ENCODE measurements around the gene SLC25A30.
"Not testable (repeated sequence)": the region's sequence is repeated elsewhere in the genome, so short reads cannot be mapped to it uniquely, and the experiment has no call there.

SLC25A30 gene

DNA sequence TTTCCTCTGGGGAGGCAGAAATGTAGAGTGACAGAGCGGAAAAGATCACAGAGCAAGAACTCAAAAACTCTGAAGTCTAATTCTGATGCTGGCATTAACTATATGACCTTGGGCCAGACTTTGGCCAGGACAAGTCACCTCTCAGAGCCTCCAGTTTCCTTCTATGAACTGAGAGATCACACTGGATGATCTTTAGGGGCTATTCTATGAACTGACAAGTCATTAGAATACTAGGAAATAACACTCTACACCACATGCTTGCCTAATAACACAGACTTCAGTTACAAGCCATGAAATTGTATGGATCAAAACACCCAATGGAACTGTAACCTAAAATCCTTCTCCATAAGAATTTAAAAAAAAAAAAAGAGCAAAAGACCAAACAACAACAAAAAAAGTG is 16.9 kb downstream of the SLC25A30 start:
- TF ChIP-seq, protein P1, sequence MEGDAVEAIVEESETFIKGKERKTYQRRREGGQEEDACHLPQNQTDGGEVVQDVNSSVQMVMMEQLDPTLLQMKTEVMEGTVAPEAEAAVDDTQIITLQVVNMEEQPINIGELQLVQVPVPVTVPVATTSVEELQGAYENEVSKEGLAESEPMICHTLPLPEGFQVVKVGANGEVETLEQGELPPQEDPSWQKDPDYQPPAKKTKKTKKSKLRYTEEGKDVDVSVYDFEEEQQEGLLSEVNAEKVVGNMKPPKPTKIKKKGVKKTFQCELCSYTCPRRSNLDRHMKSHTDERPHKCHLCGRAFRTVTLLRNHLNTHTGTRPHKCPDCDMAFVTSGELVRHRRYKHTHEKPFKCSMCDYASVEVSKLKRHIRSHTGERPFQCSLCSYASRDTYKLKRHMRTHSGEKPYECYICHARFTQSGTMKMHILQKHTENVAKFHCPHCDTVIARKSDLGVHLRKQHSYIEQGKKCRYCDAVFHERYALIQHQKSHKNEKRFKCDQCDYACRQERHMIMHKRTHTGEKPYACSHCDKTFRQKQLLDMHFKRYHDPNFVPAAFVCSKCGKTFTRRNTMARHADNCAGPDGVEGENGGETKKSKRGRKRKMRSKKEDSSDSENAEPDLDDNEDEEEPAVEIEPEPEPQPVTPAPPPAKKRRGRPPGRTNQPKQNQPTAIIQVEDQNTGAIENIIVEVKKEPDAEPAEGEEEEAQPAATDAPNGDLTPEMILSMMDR (conservative IDR thresholded peaks at IDR 0.05) = no peak
- H3K27ac ChIP-seq = no peak overlapping the region

DNA sequence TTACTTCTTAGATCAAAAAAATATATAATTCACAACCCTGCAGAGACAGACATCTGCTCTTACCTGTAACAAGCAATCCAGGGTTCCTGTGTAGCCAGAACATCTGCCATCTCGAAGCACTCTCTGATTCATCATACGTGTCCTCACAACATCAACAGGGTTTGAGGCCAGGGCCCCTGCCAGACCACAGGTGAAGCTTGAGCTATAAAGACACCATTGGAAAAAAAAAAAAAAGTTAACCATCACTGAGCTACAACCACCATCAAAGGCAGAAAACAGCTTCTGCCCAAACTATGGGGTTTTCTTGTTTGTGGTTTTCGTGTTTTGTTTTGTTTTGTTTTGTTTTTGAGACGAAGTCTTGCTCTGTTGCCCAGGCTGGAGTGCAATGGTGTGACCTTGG is 19.3 kb downstream of the SLC25A30 start:
- no peak overlapping the region for H3K27ac ChIP-seq
- TF ChIP-seq, protein P1 (conservative IDR thresholded peaks at IDR 0.05) = no peak

DNA sequence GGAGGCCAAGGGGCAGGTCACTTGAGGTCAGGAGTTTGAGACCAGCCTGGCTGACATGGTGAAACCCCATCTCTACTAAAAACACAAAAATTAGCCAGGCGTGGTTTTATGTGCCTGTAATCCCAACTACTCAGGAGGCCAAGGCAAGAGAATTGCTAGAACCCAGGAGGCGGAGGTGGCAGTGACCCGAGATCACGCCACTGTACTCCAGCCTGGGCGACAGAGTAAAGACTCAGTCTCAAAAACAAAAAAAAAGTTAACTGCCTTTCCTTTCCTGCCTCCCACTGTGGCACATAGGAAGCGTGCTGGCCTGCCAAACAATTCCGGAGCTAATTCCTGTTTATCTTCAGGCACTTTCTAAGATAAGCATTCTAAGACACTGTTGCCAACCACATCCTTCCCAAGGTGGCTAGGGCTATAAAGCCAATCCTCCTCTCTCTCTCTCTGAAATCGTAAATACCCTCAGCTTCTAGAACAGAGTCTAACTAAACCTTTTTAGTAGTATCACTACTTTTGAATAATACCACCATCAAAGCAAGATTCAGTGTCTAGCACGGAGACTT is 21.6 kb downstream of the SLC25A30 start:
- H3K27ac ChIP-seq = peak overlapping the region; percentile 55
- TF ChIP-seq, protein P1 (conservative IDR thresholded peaks at IDR 0.05) = no peak

DNA sequence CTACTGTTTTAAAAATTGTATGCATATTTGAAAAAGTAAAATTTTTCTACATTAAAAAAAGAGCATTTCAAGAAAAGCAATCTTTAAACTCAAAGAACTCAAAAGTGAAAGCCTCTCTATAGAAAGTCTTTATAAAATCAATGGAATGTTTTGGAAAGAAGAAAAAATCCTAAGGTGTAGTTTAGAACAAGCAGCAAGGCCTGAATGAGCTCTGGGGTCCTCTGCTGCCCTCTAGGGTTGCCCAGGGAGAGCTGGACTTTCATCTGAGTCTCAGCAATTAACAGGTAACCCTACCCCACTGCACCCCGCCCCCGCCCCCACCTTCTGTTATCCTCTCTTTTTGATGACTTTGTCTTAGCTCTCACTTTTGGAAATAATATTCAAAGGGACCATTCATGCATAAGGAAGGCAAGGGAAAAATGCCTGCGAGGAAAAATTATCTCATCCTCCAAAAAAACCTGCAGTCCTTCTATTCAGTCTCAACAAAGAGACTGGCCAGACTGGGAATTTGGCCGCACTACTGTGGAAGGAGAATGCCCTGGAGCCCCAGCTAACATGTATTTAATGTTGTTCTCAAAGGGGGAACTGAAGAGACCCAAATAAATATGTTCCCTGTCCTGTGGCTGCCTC is 24.1 kb downstream of the SLC25A30 start:
- TF ChIP-seq, protein P1 (conservative IDR thresholded peaks at IDR 0.05) = peak; percentile 86
- no peak overlapping the region for H3K27ac ChIP-seq

DNA sequence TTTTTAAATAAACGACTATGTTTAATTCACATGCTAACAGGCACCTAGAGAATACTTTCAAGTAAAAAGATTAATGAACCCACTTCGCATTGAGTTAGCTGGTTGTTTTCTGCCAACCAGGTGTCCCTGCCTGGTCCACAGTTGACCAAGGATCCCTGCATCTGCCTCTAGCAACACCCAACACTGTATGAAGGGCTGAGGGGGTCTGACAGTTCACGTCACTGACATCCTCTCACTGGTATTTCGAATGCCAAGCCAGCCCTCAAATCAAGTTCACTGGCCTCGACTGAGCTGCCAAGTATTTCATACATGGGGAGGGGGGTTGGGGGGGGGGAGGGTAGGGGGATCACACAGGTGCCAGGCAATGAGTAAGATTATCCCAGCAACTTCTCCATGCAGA is 25.4 kb downstream of the SLC25A30 start:
- TF ChIP-seq, protein P1 (conservative IDR thresholded peaks at IDR 0.05) = no peak
- no peak overlapping the region for H3K27ac ChIP-seq

DNA sequence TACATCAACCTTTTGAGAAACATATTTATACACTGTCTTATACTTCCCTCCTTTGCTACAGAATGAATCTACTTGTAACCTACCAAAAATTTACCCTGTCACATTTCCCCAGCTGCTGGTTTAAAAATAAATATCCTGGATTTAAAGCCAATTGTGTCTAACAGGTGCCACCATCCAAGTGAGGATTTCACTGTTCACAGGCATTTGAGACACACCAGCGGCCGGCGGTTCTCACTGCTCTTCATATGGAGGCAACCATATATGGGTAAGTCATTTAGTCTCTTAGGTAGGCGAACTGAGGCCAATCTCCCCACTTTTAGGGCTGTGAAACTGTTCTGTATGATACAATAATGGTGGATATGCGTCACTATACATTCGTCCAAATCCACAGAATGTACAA is 26.2 kb downstream of the SLC25A30 start:
- H3K27ac ChIP-seq = no peak overlapping the region
- TF ChIP-seq, protein P1 (conservative IDR thresholded peaks at IDR 0.05) = no peak

DNA sequence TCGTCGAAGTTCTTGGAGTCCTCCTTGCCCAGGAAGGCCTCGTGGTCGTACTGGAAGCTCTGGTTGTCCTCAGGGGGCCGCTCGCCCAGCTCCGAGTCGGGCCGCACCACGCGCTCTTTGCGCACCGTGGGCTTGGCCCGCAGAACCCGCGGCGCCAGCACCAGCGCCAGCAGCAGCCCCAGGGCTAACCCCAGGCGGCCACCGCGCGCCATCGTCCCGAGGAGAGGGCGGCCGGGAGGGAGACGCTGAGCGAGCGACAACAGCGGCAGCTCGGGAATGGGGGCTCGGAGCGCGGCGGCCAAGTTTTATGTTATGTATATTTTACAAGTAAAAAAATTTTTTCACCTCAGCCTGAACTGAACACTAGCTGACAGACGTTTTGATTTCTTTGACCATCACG is 27.0 kb downstream of the SLC25A30 start:
- H3K27ac ChIP-seq = not testable (repeated sequence)

DNA sequence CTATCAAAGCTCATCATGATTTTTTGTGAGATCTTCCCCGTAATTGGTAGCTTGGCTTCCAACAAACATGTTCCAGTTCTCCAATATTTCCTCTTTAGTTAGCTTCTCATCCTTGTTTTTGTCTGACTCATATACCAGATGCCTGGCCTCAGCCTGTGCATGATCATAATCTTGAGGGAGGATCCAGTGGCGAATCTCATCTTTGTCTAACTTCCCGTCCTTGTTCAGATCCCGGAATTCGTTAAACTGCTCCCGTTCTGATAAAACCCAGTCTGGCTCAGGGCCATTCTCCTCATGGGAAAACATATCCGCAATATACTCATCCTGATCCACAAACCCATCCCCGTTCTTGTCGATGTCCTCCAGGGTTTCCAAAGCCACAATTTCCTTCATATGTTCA is 27.8 kb downstream of the SLC25A30 start:
- H3K27ac ChIP-seq = not testable (repeated sequence)

Data from VCaP (cell line).